Keratinocyte (primary cell): ENCODE results near the gene VGLL2.

ENCODE experiments used
- CTCF ChIP-seq, 3 experiments: IDR thresholded peaks in 1 of 3; conservative IDR thresholded peaks in 1 of 3; optimal IDR thresholded peaks in 1 of 3; 2 replicates in 2 of 3; 3 replicates in 1 of 3; pipeline versions ENCODE3 to v1.5.1; 2011; ENCODE audit warnings: low read length in 3 of 3, mild to moderate bottlenecking in 3 of 3, moderate library complexity in 2 of 3, control low read depth in 1 of 3, inconsistent platforms in 1 of 3; ENCODE audit not compliant: insufficient read depth in 2 of 3; ENCODE audit errors: extremely low read depth in 1 of 3
- EZH2 ChIP-seq: IDR thresholded peaks from one replicate; pipeline ENCODE4 v1.6.1; 2012; ENCODE audit warnings: inconsistent platforms, mild to moderate bottlenecking, low read length, moderate library complexity

- TF ChIP-seq CTCF (optimal IDR thresholded peaks at IDR 0.05 in 1 of 3, IDR thresholded peaks at IDR 0.05 in 1 of 3, conservative IDR thresholded peaks at IDR 0.05 in 1 of 3; ENCODE audit: extremely low read depth in 1 of 3, insufficient read depth in 2 of 3, low read length in 3 of 3): no peak
- no peak for TF ChIP-seq EZH2
Observed at GRCh38 chr6:117233145-117233544, 32.2 kb upstream of the VGLL2 start.
